Islet precursor cell (in vitro differentiated cells): ENCODE measurements around the gene DCTN4.
"Not testable (repeated sequence)": the region's sequence is repeated elsewhere in the genome, so short reads cannot be mapped to it uniquely, and the experiment has no call there.

Experiments used
- DNase-seq: peaks from one replicate; pipeline ENCODE4 v3.0.0-alpha.2; 2018

The DCTN4 gene

GRCh38 chr5:150778088-150778516 is 19.3 kb upstream of the DCTN4 start:
- DNase-seq: no peak

GRCh38 chr5:150777685-150778084 is 18.9 kb upstream of the DCTN4 start:
- DNase-seq: no peak

- DNase-seq: no peak
Measured at GRCh38 chr5:150774145-150774544, 15.3 kb upstream of the DCTN4 start.

- DNase-seq: no peak
Measured at GRCh38 chr5:150771034-150771795, 12.4 kb upstream of the DCTN4 start.

- DNase-seq: no peak
Measured at GRCh38 chr5:150766251-150766650, 7.4 kb upstream of the DCTN4 start.

GRCh38 chr5:150765799-150766169 is 7.0 kb upstream of the DCTN4 start:
- DNase-seq: no peak

- no peak for DNase-seq
Measured at GRCh38 chr5:150765011-150765798, 6.4 kb upstream of the DCTN4 start.

GRCh38 chr5:150764530-150764929 is 5.7 kb upstream of the DCTN4 start:
- DNase-seq: no peak

GRCh38 chr5:150763023-150763769 is 4.4 kb upstream of the DCTN4 start:
- no peak for DNase-seq

GRCh38 chr5:150762211-150762610 is 3.4 kb upstream of the DCTN4 start:
- no peak for DNase-seq

- DNase-seq: no peak
Measured at GRCh38 chr5:150759334-150759583, 442 bp upstream of the DCTN4 start.

- no peak for DNase-seq
Measured at GRCh38 chr5:150758203-150758530, 650 bp downstream of the DCTN4 start.

- no peak for DNase-seq
Measured at GRCh38 chr5:150757087-150757649, 1.6 kb downstream of the DCTN4 start.

GRCh38 chr5:150753863-150754262 is 5.0 kb downstream of the DCTN4 start:
- no peak for DNase-seq

- DNase-seq: no peak
Measured at GRCh38 chr5:150753463-150753862, 5.4 kb downstream of the DCTN4 start.

- no peak for DNase-seq
Measured at GRCh38 chr5:150751096-150751891, 7.5 kb downstream of the DCTN4 start.

- no peak for DNase-seq
Measured at GRCh38 chr5:150750469-150750868, 8.3 kb downstream of the DCTN4 start.

GRCh38 chr5:150743142-150743488 is 15.7 kb downstream of the DCTN4 start:
- not testable (repeated sequence) for DNase-seq

- not testable (repeated sequence) for DNase-seq
Measured at GRCh38 chr5:150742455-150743141, 16.2 kb downstream of the DCTN4 start.

GRCh38 chr5:150740992-150741391 is 17.8 kb downstream of the DCTN4 start:
- no peak for DNase-seq

- DNase-seq: no peak
Measured at GRCh38 chr5:150738862-150739261, 20.0 kb downstream of the DCTN4 start.
